Dedifferentiated amniotic fluid mesenchymal stem cell (primary cell): ENCODE results near the gene SCRN1.

Experiments
- DNase-seq: peaks from one replicate; pipeline ENCODE4 v3.0.0-alpha.2; 2016; ENCODE audit errors: extremely low spot score

SCRN1 gene

DNA sequence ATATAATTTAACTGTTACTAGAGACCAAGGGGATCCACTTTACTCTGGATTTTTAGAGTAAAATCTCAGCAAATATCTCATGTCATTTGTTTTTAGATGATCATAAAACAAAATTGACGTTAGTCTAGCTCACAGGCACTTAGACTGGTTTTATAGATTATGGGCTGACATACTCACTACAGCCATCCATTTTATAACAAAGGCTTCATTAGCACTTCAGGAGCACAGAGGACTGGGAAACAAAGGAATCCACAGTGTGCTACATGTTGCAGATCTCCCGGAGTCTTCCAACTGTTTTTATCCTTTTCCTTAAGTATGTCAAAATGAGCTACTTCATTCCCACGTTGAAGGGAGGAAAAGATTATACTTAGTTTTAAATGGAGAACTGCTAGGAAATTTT, 15.9 kb upstream of the SCRN1 start:
- DNase-seq: no peak

DNA sequence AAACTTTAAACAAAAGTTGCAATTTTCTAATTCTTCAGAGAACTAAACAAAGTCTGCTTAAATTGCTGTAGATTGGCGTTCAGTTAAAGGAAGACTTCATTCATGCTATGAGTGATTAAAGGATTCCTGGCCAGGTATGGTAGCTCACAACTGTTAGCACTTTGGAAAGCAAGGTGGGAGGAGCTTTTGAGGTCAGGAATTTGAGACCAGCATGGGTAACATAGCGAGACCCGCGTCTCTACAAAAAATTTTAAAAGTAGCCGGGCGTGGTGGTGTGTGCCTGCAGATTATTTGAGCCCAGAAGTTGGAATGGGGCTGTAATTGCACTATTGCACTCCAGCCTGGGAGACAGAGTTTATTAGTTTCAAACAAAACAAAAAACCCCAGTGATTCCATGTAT, 13.5 kb upstream of the SCRN1 start:
- no peak for DNase-seq

DNA sequence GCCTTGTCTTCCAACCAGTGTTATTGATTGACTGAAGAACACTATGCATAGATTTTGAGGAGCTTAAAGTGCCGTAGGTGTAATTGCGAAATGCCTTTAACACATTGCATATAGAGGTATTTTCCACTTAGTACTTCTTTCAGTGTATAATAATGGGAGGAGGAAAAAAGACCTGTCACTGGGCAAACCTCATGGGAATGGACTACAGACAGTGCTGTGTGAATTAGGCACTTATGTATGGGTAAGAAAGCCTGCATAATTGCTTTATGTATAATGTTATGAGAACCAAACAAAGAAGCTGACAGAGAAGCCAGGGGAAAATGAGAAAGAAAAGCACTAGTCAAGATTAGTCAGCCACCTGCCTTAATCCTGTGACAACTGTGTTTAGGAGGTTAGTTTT, 12.4 kb upstream of the SCRN1 start:
- DNase-seq: no peak

DNA sequence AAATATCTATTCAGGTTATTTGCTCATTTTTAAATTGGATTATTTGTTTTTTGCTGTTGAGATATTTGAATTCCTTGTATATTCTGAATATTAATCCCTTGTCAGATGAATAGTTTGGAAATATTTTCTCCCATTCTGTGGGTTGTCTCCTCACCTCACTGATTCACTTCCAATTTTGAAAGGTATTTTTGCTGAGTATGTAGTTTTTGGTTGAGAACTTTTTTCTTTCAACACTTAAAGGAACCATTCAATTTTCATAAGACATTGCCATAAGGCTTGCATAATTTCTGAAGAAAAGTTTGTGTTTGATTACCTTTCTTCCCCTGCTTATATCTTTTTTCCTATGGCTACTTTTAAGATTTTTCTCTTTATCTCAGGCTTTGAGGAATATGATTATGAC, 8.9 kb upstream of the SCRN1 start:
- no peak for DNase-seq

DNA sequence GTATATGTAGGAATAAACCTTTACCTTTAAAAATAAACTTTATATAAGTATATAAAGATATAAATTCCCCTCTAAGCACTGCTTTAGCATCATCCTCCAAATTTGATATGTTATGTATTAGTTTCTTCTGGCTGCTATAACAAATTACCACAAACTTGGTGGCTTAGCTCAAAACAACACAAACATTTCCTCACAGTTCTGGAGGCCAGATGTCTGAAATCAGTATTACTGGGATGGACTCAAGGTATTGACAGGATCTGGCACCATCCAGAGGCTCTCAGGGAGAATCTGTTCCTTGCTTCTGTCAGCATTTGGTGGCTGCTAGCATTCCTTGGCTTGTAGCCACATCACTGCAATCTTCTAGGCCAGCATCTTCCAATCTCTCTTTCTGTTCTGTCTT, 6.7 kb upstream of the SCRN1 start:
- DNase-seq: no peak

DNA sequence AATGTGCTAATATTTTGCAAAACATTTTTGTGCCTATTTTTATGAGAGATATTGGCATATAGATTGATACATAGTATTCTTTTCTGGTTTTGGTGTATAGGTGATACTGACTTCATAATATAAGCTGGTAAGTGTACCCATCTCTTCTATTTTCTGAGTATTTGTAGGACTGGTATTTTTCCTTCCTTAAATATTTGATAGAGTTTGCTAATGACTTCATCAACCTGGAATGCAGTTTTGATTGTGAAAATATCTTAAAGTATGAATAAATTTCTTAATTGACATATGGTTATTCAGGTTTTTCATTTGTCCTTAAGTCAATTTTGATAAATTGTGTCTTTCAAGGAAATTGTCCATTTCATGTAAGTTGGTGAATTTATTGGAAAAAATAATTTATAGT, 6.1 kb upstream of the SCRN1 start:
- no peak for DNase-seq

DNA sequence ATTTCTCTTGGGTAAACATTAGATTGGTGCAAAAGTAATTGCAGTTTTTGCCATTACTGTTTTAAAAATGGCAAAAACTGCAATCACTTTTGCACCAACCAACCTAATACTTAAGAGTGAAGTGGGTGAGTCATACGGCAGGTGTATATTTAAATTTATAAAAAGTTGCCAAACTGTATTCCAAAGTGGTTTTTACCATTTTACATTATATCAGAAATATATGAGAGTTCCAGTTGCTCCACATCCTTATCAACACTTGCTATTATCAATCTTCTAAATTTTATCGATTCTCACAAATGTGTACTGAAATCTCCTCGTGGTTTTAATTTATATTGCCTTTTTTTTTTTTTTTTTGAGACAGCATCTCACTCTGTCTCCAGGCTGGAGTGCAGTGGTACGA, 3.5 kb upstream of the SCRN1 start:
- no peak for DNase-seq

DNA sequence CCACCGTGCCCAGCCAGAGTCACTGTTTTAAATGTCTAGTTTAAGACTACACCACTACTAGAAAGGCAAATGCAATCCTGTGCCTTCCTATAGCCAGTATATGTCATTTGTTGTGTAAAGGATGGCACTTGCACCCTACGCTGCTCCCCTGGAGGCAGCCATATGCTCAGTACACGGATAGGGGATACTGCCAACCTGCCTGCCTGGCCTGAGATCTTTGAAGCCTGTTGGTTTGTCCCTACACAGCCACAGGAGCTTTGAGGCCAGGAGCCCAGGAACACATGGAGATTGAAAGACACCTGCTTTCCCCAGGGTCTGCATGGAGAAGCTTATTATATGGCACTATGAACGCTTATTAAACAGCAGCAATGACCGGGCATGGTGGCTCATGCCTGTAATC, 2.3 kb upstream of the SCRN1 start:
- DNase-seq: no peak

DNA sequence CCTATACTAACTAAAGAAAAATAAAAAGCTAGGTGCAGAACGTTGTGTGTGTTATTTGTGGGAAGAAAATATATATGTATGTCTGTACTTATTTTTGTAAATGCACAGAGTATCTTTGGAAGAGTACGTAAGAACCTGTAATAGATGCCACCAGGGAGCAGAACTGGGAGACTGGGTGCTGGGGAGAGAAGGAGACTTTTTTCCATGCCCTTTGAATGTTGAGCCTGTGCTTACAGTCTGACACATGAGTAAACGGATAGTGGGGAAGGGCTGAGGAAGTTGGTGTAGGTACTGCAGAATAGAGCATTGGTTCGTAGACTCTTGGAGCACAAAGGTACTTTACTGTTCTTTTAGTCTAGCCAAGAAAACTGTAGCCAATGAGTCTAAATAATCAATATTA, 1.3 kb upstream of the SCRN1 start:
- DNase-seq: no peak

DNA sequence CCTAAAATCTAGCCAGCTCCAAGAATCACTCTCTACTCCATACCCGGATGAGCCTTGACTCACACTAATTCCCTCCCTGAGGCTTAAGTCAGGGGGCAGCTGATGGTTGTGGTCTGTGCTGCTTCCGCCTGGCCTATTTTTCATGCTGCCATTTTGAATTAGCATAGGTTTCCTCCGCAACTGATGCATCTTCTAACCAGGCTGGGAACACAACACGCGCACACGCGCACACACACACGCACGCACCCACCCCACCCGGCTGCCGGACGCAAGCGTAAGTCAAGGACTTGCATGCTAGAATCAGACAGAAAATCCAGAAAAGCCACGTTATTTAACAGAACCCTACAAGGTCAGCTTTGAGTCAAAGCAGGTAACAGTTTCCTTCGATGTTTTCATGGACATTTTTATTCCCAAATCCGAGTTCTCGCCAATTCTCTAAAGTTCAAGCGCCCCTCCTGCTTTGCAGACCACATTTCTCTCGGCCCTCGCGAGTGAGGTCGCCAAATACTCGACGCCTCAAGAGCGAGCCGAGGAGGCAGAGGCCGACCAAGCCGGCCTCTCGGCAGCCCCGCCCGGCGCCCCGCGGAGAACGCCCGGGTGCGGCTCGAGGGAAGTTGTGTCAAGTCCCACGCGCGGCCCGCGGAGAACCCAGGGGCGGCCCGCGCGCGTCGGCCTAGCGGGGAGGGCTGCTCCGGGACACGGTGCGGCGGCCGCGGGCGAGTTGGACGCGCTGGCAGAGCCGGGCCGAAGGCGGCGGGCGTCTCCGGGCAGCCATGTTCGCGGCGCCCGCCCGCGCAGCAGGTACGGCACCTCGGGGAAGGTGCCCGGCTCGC, 961 bp downstream of the SCRN1 start:
- peak; percentile 62 for DNase-seq

DNA sequence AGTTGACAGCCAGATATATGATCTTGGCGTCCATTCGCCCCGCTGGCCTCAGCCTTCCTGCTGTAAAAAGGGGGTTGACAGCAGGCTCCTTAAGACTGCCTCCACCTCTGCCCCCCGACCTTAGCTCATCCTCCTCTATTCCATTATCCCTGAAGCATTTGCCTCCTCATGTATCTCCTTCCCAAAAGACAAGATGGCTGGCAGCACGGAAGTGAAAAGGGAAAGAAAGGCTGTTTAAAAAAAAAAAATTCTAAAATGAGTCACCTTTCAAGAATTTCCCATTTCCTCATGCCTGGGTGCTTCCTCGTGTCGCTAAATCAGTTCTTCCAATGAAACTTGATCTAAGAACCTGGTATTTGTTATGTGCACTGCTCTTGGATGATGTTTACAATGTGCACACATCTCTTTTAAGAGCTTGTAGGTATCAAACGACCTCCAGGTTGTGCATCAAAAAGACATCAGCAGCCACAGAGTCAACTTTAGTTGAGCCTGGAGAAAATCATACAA, 1.7 kb downstream of the SCRN1 start:
- DNase-seq: peak; percentile 90

DNA sequence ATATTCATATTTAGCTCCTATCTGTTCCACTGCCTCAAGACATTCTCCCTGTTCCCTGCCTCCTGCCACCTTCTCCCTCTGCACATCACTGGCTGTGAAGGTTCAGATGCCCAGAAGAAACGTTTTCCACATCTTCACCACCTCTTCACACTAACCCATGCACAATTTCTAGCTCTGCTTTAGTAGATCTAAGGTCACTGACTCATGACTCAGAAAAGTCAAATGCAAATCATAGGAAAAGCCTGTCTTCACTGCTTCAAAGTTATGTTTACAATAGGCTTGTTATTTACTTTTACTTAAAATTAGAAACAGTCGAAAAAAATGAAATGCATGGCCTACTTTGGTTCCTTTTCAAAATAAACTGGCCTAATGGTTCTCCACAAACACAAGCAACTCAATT, 2.5 kb downstream of the SCRN1 start:
- DNase-seq: no peak

DNA sequence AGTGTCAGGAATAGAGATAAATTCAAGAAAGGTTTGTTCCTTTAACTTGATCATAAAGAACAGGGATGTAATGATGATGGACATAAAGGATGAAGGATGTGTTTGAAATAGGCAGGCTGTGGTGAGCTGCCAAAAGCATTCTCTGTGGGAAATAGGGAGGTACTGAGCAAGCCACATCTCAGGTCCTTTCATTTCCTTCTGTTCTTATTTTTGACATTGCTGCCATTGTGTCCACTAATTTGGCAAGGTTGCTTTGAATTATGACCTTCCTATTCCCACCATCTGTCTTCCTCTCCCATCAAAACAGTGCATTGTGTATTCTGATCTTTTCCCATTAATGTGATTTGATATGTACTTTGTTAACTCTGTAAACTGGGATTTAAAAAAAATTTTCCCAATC, 9.4 kb downstream of the SCRN1 start:
- DNase-seq: no peak

DNA sequence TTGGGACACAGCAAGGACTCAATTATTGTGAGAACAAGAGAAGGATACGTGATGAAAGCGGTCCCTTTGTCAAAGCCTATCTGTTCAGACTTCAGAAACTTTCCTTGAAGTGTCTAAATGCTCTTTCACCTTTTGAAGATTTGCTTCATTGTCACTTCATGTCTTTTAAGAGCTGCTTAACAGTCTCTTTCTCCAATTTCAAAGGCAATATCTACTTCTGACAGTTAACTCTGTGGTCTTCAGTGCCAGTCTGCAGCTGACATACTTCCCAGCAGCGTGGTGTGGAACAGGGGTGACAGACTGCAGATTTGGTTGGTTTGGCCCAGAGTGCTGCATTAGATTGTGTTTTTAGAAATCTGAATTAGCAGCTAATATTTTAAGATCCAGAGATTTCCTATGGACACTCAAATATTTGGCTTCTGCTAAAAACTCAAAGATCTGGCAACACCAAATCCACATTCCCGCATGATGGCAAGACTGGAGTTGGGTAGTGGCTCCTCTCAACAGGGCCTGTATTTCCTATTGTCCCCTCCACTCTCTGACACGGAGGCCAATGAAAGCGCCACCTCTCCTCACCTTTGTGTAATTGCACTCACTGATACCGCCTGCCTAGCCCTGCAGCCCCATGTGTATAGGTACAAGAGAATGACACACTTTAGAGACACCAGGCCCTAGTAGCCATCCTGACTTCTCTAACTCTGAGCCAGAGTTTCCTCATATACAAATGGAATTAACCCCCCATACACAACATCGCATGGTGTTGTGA, 11.5 kb downstream of the SCRN1 start:
- DNase-seq: no peak

DNA sequence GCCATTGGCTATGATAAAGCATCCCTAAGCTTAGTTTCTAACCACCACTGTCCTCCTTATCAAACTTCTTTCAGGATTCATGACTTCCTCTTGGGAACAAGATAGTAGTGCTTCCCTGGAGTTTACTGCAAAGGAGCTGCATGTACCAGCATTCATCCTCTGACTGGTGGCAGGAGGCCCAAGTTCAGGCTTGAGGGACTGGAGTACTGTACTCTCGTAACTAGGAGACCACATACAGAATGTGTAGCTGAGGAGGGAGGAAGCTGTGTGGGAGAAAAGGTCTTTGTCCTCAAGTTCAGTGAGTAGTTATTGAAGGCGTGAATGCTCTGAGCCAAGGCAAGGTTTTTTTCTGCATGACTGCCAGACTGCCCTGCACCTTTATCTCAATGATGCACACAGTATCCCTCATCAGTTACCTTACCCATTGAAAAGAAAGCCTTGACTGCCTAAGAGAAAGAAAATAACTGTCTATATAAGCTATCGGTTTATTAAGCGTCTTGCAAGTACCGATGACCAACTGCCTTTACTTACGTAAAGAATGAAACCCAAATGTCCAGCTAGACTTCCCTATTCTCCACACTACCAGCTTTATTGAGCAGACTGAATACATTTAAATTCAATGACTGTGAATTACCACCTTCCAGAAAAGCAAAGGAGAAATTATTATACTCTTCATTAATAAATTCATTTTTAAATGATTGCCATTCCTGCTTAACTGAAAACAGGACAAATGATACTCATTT, 12.8 kb downstream of the SCRN1 start:
- no peak for DNase-seq

DNA sequence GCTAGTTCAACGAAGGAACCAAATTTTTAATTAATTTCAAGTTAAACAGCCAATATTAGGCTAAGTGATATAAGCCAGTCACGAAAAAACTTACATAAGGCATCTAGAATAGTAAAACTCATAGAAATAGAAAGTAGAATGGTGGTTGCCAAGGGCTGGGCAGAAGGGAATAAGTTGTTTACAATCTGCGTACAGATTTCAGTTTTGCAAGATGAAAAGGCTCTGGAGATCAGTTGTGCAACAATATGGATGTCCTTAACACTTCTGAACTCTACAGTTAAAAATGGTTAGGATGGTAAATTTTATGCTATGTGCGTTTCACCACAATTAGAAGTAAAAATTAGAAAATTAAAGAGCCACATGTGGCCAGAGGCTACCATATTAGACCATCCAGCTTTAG, 13.3 kb downstream of the SCRN1 start:
- no peak for DNase-seq

DNA sequence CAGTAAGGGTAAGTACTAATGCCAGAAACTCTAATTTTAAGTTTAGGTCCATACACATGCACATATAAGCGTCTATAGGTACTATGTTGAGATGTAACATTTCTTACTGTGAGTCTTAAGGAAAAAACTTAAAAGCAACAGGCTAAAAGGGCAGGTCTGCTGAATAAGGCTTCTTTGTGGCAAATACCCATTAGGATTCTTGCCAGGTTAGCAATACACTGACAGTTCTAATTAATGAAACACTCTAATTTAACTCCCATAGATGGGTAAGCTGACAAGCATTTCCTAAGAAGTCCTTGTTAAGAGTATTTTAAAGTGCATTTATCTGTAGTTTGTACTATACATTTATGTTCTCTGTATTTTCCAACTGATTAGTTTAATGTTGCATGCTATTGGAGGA, 14.0 kb downstream of the SCRN1 start:
- no peak for DNase-seq

DNA sequence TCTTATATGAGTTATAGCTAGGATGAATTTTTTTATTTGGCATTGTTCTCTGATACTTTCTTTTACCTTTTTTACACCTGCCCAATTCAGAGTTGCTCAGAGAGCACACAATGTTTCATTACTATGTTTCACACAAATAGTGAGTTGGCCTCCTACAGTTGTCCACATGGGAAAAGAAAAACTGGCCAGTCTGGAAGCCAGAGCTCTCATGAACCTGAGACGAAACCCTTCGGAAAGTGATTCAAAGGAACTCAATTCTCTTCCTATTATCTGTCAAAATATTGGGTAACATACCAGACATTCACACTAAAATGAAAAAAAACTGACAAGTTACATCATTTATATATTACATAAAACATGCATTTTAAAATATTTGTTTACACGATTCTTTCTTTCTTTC, 15.3 kb downstream of the SCRN1 start:
- no peak for DNase-seq

DNA sequence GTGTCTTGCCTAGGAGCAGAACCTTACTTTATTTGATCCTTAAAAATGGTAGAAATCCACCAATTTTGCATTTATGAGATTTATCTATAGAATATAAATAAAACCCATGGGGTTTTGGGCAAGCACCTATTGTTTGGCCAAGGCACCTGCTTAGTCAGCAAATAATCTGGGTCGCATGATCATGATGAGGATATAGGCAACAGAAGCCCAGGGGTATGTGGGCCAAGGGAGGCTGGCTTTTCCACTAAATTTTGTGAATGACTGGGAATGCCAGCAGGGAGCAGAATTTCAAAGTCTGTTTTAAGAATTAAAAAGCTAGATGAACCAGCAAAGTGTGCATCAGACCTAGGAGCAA, 17.3 kb downstream of the SCRN1 start:
- no peak for DNase-seq

DNA sequence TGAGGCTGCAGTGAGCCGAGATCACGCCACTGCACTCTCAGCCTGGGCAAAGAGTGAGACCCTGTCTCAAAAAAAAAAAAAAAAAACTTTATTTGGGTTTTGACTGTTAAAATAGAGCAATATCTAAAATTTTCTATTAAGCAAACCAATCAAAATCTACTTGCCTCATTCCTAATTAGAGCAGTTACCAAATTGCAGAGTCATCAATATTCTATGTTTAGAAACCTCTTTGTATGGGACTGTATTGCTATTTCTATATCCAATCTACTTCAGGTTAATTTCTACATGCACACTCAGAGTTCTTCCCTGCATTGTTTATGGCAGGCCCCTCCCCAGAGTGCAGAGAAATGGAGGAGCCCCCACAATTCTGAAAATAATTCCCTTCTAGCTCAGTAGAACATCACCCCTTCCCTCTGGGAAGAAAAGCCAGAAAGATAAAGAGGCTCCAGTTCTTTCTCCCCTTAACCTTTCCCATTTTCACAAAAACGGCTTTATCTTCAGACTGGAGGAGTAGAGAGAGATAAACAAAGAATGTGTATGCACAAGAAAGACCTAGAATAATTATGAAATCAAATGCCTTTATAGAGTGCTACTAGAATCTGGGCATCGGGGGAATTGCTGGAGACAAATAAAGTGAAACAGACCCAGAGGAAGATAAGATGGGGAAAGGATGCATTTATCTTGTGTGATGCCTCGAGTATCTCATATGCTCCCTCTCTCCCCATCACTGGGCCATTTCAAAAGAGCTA, 17.9 kb downstream of the SCRN1 start:
- DNase-seq: no peak

DNA sequence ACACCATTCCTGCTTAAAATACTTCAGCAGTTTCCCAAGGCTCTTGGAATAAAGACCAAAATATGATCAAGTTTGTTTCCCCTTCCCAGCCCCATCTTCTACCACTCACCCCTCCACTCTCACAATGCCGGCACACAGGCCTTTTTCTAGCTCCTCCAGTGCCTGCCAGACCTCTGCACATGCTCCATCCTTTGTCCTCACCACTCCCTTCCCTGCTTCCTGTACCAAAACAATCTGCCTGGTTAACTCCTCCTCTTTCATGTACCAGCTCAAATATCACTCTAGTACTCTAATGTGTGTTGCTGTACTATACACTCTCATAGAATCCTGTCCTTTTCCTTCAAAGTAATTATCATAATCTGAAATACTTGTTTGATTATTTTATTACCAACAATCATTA, 19.4 kb downstream of the SCRN1 start:
- DNase-seq: no peak

DNA sequence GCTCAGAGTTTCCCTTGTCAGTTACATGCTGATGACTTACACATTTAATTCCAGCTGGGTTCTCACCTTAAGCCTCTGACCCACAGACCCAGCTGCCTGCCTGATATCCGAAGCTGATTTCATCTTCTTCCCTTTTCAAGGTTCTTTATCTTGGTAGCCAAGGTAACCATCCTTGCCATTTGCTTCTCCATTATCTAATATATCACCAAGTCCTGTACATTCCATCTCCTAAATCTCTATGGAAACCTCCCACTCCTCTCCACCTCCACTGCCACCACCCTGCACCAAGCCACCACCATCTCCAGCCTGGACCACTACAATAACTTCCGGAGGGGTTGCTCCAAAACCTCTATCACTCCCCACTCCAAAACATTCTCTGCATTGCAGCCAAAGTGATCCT, 19.9 kb downstream of the SCRN1 start:
- no peak for DNase-seq
